KMS-11 (cell line): Measurements from ENCODE around the gene GAS2L1.

Experiments
- H2AFZ ChIP-seq: fragments of 200-600 bp; sonication (generic); 2 replicates; pipeline ENCODE4 v1.6.1; 2016; ENCODE audit warnings: antibody characterized with exemption, mixed run types, low read depth
- H3K27ac ChIP-seq: fragments of 200-600 bp; sonication (generic); 2 replicates; pipeline ENCODE4 v1.6.1; 2016; ENCODE audit warnings: mild to moderate bottlenecking, mixed run types
- H3K27me3 ChIP-seq: fragments of 200-600 bp; sonication (generic); 2 replicates; pipeline ENCODE4 v1.6.1; 2017; ENCODE audit warnings: mild to moderate bottlenecking, low read depth, mixed run types, moderate library complexity; ENCODE audit not compliant: insufficient read depth
- H3K36me3 ChIP-seq: fragments of 200-600 bp; sonication (generic); 2 replicates; pipeline ENCODE4 v1.6.1; 2017; ENCODE audit warnings: mild to moderate bottlenecking, mixed run types; ENCODE audit not compliant: insufficient read depth
- H3K4me1 ChIP-seq: fragments of 200-600 bp; sonication (generic); 2 replicates; pipeline ENCODE4 v1.6.1; 2016; ENCODE audit warnings: mild to moderate bottlenecking, low read depth, mixed run types; ENCODE audit not compliant: poor library complexity, severe bottlenecking
- H3K4me2 ChIP-seq: fragments of 200-600 bp; sonication (generic); 2 replicates; pipeline ENCODE4 v1.7.0; 2016; ENCODE audit warnings: mild to moderate bottlenecking, mixed run types
- H3K4me3 ChIP-seq: fragments of 200-600 bp; sonication (generic); IDR thresholded peaks from 2 replicates; pipeline ENCODE4 v1.6.1; 2017; ENCODE audit warnings: low read depth, low read length, mixed read lengths; ENCODE audit not compliant: insufficient read depth
- H3K79me2 ChIP-seq: fragments of 200-600 bp; sonication (generic); 2 replicates; pipeline ENCODE4 v1.6.1; 2016; ENCODE audit warnings: low read depth, mixed run types; ENCODE audit not compliant: insufficient read depth
- H3K9ac ChIP-seq: fragments of 200-600 bp; sonication (generic); 2 replicates; pipeline ENCODE4 v1.6.1; 2016; ENCODE audit warnings: mild to moderate bottlenecking, mixed run types
- H4K20me1 ChIP-seq: fragments of 200-600 bp; sonication (generic); 2 replicates; pipeline ENCODE4 v1.6.1; 2016; ENCODE audit warnings: mild to moderate bottlenecking, mixed run types; ENCODE audit not compliant: insufficient read depth
- CTCF ChIP-seq: fragments of 200-600 bp; sonication (generic); conservative IDR thresholded peaks from 2 replicates; pipeline ENCODE4 v1.6.1; 2017; ENCODE audit warnings: low read depth, mild to moderate bottlenecking, antibody characterized with exemption, low read length, moderate library complexity, mixed read lengths

The GAS2L1 gene

GRCh38 chr22:29306175-29306834, at the start of gene GAS2L1:
TSS of gene GAS2L1 (plus strand) at chr22:29306650. CDS start at chr22:29308106, 1,456 bp downstream.
- no peak within 1 kb of the TSS for H3K4me3 ChIP-seq
- peak; percentile 43; the same call in 1 of the 2 replicates for TF ChIP-seq CTCF

GRCh38 chr22:29257751-29258181, 48.7 kb upstream of the GAS2L1 start:
- peaks cover 14% of the 10 kb centered on the region for H3K4me1 ChIP-seq
- no peak overlapping the region for H3K4me3 ChIP-seq
- H2AFZ ChIP-seq: no peak overlapping the region
- H3K27me3 ChIP-seq: no peaks in the 10 kb centered on the region
- no peaks in the 10 kb centered on the region for H3K36me3 ChIP-seq
- no peak overlapping the region for H3K27ac ChIP-seq
- H3K4me2 ChIP-seq: no peak overlapping the region
- H3K79me2 ChIP-seq: no peaks in the 10 kb centered on the region
- H3K9ac ChIP-seq: no peak overlapping the region
- H4K20me1 ChIP-seq: no peaks in the 10 kb centered on the region
- no peak for TF ChIP-seq CTCF

More at GRCh38 chr22:29306175-29306834, at the start of gene GAS2L1:
- H3K4me2 ChIP-seq: peak within 1 kb of the TSS; percentile 100
- no peaks in the 10 kb centered on the region for H3K36me3 ChIP-seq
- H3K79me2 ChIP-seq: no peaks in the 10 kb centered on the region
- peak within 1 kb of the TSS; percentile 97 for H2AFZ ChIP-seq
- no peak within 1 kb of the TSS for H3K27ac ChIP-seq
- peaks cover 2% of the 10 kb centered on the region; the same call in 1 of the 2 replicates for H3K27me3 ChIP-seq
- H3K9ac ChIP-seq: peak within 1 kb of the TSS; percentile 64; the same call in 1 of the 2 replicates
- no peaks in the 10 kb centered on the region for H4K20me1 ChIP-seq
- no peaks in the 10 kb centered on the region for H3K4me1 ChIP-seq

- Histone ChIP-seq H3K4me1 (peaks cover 15% of the 10 kb centered on the region), H4K20me1 (no peaks in the 10 kb centered on the region), H3K4me2 (no peak overlapping the region), H3K79me2 (no peaks in the 10 kb centered on the region), H3K27me3 (no peaks in the 10 kb centered on the region), H3K4me3 (no peak overlapping the region), H3K9ac (no peak overlapping the region), H3K36me3 (no peaks in the 10 kb centered on the region), H2AFZ (no peak overlapping the region), H3K27ac (no peak overlapping the region)
- TF ChIP-seq CTCF: no peak
Observed at GRCh38 chr22:29258407-29259252, 47.8 kb upstream of the GAS2L1 start.

- Histone ChIP-seq H3K27ac (no peak overlapping the region), H4K20me1 (no peaks in the 10 kb centered on the region)
- no peak for TF ChIP-seq CTCF
Observed at GRCh38 chr22:29259253-29259899, 47.1 kb upstream of the GAS2L1 start.

More at GRCh38 chr22:29259253-29259899, 47.1 kb upstream of the GAS2L1 start:
- H2AFZ ChIP-seq: no peak overlapping the region
- H3K4me3 ChIP-seq: no peak overlapping the region
- H3K9ac ChIP-seq: no peak overlapping the region
- H3K4me1 ChIP-seq: peaks cover 12% of the 10 kb centered on the region
- no peaks in the 10 kb centered on the region for H3K79me2 ChIP-seq
- no peak overlapping the region for H3K4me2 ChIP-seq
- no peaks in the 10 kb centered on the region; the same call in 1 of the 2 replicates for H3K36me3 ChIP-seq
- H3K27me3 ChIP-seq: no peaks in the 10 kb centered on the region
